Epithelial cell of alveolus of lung (primary cell): ENCODE data around the gene OTC. TPM values are rescaled to one million over a fixed set of nuclear protein-coding genes. Genes with fewer than 3 reads are reported as not detected.

ENCODE experiments used
- total RNA-seq: library from RNA; depleted of rRNA; stranded (reverse); fragments of >200 nt; gene quantifications from 2 replicates; pipeline ENCODE4 v1.2.1, GENCODE V29; 2015

The OTC gene
- not detected in 2 replicates for total RNA-seq

GRCh38 chrX:38352362-38352761, at the start of gene OTC:
OTC (plus strand) TSS chrX:38352604; CDS start chrX:38352697, 93 bp downstream.

GRCh38 chrX:38327007-38327774, 25.2 kb upstream of the OTC start, which contains the start of gene RPGR:
RPGR (minus strand) TSS chrX:38327509; CDS start chrX:38327367, 142 bp downstream.

Other genes starting within 250 kb of the OTC start
- 117 and 186 TPM in 2 replicates for gene SRPX, start 131.7 kb upstream of the OTC start, total RNA-seq
- 3.9 and 7.8 TPM in 2 replicates for gene RPGR, start 25.1 kb upstream of the OTC start, total RNA-seq
- 1.0 and 1.6 TPM in 2 replicates for gene TSPAN7, start 208.9 kb downstream of the OTC start, total RNA-seq